Loucy (cell line): ENCODE results near the gene HELZ.

Experiments
- H2AFZ ChIP-seq: fragments of 200-600 bp; sonication (generic); 2 replicates; pipeline ENCODE4 v1.6.0; 2016; ENCODE audit warnings: antibody characterized with exemption, mild to moderate bottlenecking, low read length, moderate library complexity
- H3F3A ChIP-seq: fragments of 200-600 bp; 2 replicates; pipeline ENCODE4 v1.6.0; 2016; ENCODE audit warnings: antibody characterized with exemption, low read depth, mild to moderate bottlenecking
- H3K27me3 ChIP-seq: fragments of 200-600 bp; sonication (generic); 2 replicates; pipeline ENCODE4 v1.6.1; 2014; ENCODE audit warnings: low read length, mild to moderate bottlenecking; ENCODE audit not compliant: insufficient read depth, poor library complexity, severe bottlenecking
- H3K36me3 ChIP-seq: fragments of 200-600 bp; sonication (generic); 2 replicates; pipeline ENCODE4 v1.6.1; 2016; ENCODE audit warnings: low read length; ENCODE audit not compliant: insufficient read depth
- H3K4me1 ChIP-seq: fragments of 200-600 bp; sonication (generic); 2 replicates; pipeline ENCODE4 v1.5.1; 2014; ENCODE audit warnings: low read length, mild to moderate bottlenecking; ENCODE audit not compliant: insufficient read depth, poor library complexity, severe bottlenecking
- H3K4me2 ChIP-seq: fragments of 200-600 bp; sonication (generic); 2 replicates; pipeline ENCODE4 v1.6.0; 2014; ENCODE audit warnings: antibody characterized with exemption, low read length, low read depth, mild to moderate bottlenecking; ENCODE audit not compliant: poor library complexity, severe bottlenecking
- H3K4me3 ChIP-seq: fragments of 200-600 bp; sonication (generic); 2 replicates; pipeline ENCODE4 v1.5.1; 2014; ENCODE audit warnings: low read length, mild to moderate bottlenecking, mixed read lengths; ENCODE audit not compliant: poor library complexity, severe bottlenecking
- H3K79me2 ChIP-seq: fragments of 200-600 bp; sonication (generic); 2 replicates; pipeline ENCODE4 v1.6.1; 2014; ENCODE audit warnings: low read length; ENCODE audit not compliant: insufficient read depth
- H3K9ac ChIP-seq: fragments of 200-600 bp; sonication (generic); 2 replicates; pipeline ENCODE4 v1.6.0; 2014; ENCODE audit warnings: mild to moderate bottlenecking, low read depth, low read length, moderate library complexity; ENCODE audit not compliant: poor library complexity, severe bottlenecking
- H3K9me2 ChIP-seq: fragments of 200-600 bp; sonication (generic); replicated peaks from 2 replicates; pipeline ENCODE4 v1.6.1; 2016; ENCODE audit warnings: low read depth, low read length, mixed read lengths
- H3K9me3 ChIP-seq: fragments of 200-600 bp; sonication (generic); 2 replicates; pipeline ENCODE4 v1.6.1; 2014; ENCODE audit warnings: mild to moderate bottlenecking, antibody characterized with exemption, low read length, low read depth; ENCODE audit not compliant: insufficient read depth
- H4K20me1 ChIP-seq: fragments of 200-600 bp; sonication (generic); 2 replicates; pipeline ENCODE4 v1.6.0; 2014; ENCODE audit warnings: antibody characterized with exemption, low read length, mild to moderate bottlenecking; ENCODE audit not compliant: insufficient read depth, poor library complexity, severe bottlenecking
- EZH2phosphoT487 ChIP-seq: fragments of 200-600 bp; IDR thresholded peaks from 2 replicates; pipeline ENCODE4 v1.6.1; 2018; ENCODE audit warnings: antibody characterized with exemption, mild to moderate bottlenecking, moderate library complexity, borderline replicate concordance
- TF ChIP-seq, protein P1 (sequence below): fragments of 200-600 bp; sonication (generic); conservative IDR thresholded peaks from 2 replicates; pipeline ENCODE4 v1.5.1; 2014; ENCODE audit warnings: mild to moderate bottlenecking, antibody characterized with exemption, low read length

HELZ gene

DNA sequence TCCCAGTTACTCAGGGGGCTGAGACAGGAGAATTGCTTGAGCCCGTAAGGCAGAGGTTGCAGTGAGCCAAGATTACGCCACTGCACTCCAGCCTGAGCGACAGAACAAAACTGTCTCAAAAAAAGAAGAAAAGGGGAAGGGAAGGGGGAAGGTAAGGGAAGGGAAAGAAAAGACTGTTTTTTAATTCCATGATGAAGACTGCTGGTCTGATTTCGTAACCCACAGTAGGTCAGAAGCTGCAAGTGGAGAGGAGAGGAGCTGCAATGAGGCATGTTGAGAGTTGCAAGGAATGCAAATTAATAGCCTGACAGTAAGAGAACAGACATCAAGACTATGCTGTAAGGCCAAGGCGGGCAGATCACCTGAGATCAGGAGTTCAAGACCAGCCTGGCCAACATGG is 33.3 kb downstream of the HELZ start:
- Histone ChIP-seq H3F3A (no peaks in the 10 kb centered on the region), H3K4me1 (no peaks in the 10 kb centered on the region), H3K9me3 (no peaks in the 10 kb centered on the region), H3K4me2 (no peak overlapping the region), H3K36me3 (peaks cover 50% of the 10 kb centered on the region; the same call in 1 of the 2 replicates), H4K20me1 (peaks cover 15% of the 10 kb centered on the region), H2AFZ (no peak overlapping the region), H3K9me2 (no peaks in the 10 kb centered on the region), H3K27me3 (no peaks in the 10 kb centered on the region), H3K4me3 (no peak overlapping the region), H3K9ac (no peak overlapping the region), H3K79me2 (peaks cover 45% of the 10 kb centered on the region; the same call in 1 of the 2 replicates)
- TF ChIP-seq EZH2phosphoT487, result no peak
- TF ChIP-seq, protein P1, sequence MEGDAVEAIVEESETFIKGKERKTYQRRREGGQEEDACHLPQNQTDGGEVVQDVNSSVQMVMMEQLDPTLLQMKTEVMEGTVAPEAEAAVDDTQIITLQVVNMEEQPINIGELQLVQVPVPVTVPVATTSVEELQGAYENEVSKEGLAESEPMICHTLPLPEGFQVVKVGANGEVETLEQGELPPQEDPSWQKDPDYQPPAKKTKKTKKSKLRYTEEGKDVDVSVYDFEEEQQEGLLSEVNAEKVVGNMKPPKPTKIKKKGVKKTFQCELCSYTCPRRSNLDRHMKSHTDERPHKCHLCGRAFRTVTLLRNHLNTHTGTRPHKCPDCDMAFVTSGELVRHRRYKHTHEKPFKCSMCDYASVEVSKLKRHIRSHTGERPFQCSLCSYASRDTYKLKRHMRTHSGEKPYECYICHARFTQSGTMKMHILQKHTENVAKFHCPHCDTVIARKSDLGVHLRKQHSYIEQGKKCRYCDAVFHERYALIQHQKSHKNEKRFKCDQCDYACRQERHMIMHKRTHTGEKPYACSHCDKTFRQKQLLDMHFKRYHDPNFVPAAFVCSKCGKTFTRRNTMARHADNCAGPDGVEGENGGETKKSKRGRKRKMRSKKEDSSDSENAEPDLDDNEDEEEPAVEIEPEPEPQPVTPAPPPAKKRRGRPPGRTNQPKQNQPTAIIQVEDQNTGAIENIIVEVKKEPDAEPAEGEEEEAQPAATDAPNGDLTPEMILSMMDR, result no peak

DNA sequence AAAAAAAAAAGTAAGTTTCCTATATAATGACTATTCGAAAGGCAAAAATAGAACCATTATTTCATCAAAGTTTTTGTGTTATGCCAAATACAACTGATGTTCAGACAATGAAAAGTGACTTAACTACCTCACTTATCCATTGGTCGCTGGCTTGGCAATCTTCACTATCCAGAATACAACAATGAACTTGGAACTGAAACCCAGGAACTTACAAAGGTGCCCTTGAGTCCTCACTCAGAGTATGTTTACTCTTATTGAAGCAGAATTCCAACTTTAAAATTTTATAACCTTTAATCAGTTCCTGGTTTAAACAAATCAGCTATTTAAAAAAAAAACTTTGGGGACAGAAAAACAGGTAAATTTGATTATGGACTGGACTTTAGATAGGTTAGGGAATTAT is 34.1 kb downstream of the HELZ start:
- Histone ChIP-seq H3K9me3 (no peaks in the 10 kb centered on the region), H4K20me1 (peaks cover 19% of the 10 kb centered on the region), H3F3A (no peaks in the 10 kb centered on the region), H3K4me1 (no peaks in the 10 kb centered on the region), H3K4me2 (no peak overlapping the region), H3K9ac (no peak overlapping the region), H3K79me2 (peaks cover 45% of the 10 kb centered on the region), H3K27me3 (no peaks in the 10 kb centered on the region), H3K4me3 (no peak overlapping the region), H3K9me2 (no peaks in the 10 kb centered on the region), H2AFZ (no peak overlapping the region), H3K36me3 (peaks cover 42% of the 10 kb centered on the region; the same call in 1 of the 2 replicates)
- TF ChIP-seq, protein P1, result no peak
- no peak for TF ChIP-seq EZH2phosphoT487

DNA sequence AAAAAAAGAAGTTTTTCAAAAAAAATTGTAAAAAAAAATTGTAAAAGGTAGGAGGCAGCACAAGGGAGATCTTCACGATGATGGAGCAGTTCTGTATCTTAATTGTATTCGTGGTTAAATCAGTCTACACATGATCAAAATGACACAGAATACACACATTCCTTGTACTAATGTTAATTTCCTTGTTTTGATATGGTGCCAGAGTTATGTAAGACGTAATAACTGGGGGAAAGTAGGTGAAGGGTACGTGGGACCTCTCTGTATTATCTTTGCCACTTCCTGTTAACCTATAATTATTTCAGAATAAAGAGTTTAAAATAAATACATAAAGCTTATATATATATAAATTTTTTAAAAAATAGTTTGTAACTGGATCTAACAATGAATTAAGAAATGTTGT is 36.8 kb downstream of the HELZ start:
- Histone ChIP-seq H3K9me3 (no peaks in the 10 kb centered on the region), H3K36me3 (peaks cover 27% of the 10 kb centered on the region; the same call in 1 of the 2 replicates), H2AFZ (no peak overlapping the region), H3K4me1 (no peaks in the 10 kb centered on the region), H3K9ac (no peak overlapping the region), H3K4me2 (no peak overlapping the region), H3K27me3 (no peaks in the 10 kb centered on the region), H3K79me2 (peaks cover 47% of the 10 kb centered on the region), H3K9me2 (no peaks in the 10 kb centered on the region), H3F3A (no peaks in the 10 kb centered on the region), H3K4me3 (no peak overlapping the region), H4K20me1 (peaks cover 19% of the 10 kb centered on the region)
- TF ChIP-seq EZH2phosphoT487, result no peak

DNA sequence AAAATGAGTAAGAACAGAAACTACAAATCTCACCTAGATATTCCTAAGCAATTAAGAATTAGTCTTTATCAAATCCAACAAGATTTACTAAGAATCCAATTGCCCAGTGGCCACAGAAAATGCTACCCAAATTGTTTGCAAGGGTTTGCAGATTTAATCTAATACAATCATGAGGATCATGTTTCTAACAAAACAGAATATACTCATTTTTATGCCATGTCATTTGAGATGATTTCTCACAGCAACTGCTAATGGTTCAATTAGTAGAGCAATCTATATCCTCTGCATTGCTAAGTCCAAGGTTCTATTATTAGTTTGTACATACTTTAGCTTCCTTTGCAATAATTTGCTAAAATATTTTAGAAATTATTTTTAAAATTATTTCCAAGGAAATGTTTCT is 41.2 kb downstream of the HELZ start:
- Histone ChIP-seq H2AFZ (no peak overlapping the region), H3K9ac (no peak overlapping the region), H3K4me3 (no peak overlapping the region), H3K79me2 (peaks cover 31% of the 10 kb centered on the region), H3K4me2 (no peak overlapping the region), H3K4me1 (no peaks in the 10 kb centered on the region), H3K36me3 (peaks cover 50% of the 10 kb centered on the region), H3F3A (no peaks in the 10 kb centered on the region), H3K27me3 (no peaks in the 10 kb centered on the region), H3K9me3 (no peaks in the 10 kb centered on the region), H3K9me2 (no peaks in the 10 kb centered on the region), H4K20me1 (peaks cover 6% of the 10 kb centered on the region)
- TF ChIP-seq EZH2phosphoT487, result no peak
- TF ChIP-seq, protein P1, result no peak
